Suprapubic skin (tissue), 4 donors: ENCODE data around the gene FKBP14. TPM values are rescaled to one million over a fixed set of nuclear protein-coding genes. Genes with fewer than 3 reads are reported as not detected.
A peak's percentile ranks its signal among the peaks of the same experiment; 100 is the strongest.
"Not testable (repeated sequence)": the region's sequence is repeated elsewhere in the genome, so short reads cannot be mapped to it uniquely, and the experiment has no call there.

Experiments
- DNase-seq, 2 donors: peaks; one replicate each; pipeline ENCODE4 v3.0.0-alpha.2; 2019; ENCODE audit warnings: low spot score in 2 of 2
- H3K27ac ChIP-seq: fragments of 200-600 bp; sonication (generic); one replicate; pipeline ENCODE4 v1.5.1; 2019
- H3K27me3 ChIP-seq: fragments of 200-600 bp; sonication (generic); one replicate; pipeline ENCODE4 v1.5.1; 2019
- H3K36me3 ChIP-seq: fragments of 200-600 bp; sonication (generic); one replicate; pipeline ENCODE4 v1.5.1; 2019
- H3K4me1 ChIP-seq: fragments of 200-600 bp; sonication (generic); one replicate; pipeline ENCODE4 v1.5.1; 2019
- H3K4me3 ChIP-seq: fragments of 200-600 bp; sonication (generic); one replicate; pipeline ENCODE4 v1.5.1; 2019; ENCODE audit warnings: mild to moderate bottlenecking
- H3K9me3 ChIP-seq: fragments of 200-600 bp; sonication (generic); one replicate; pipeline ENCODE4 v1.5.1; 2019
- CTCF ChIP-seq, 2 donors: fragments of 200-600 bp in 1 of 2; fragments of 450-650 bp in 1 of 2; sonication (generic) in 1 of 2; IDR thresholded peaks; one replicate each; pipeline ENCODE4 v1.5.1; 2016 to 2019; ENCODE audit warnings: antibody characterized with exemption in 2 of 2, mild to moderate bottlenecking in 1 of 2, moderate library complexity in 1 of 2
- EP300 ChIP-seq: sonication (generic); formaldehyde crosslinking; IDR thresholded peaks from one replicate; pipeline ENCODE4 v1.6.1; 2017; ENCODE audit warnings: antibody characterized with exemption
- POLR2A ChIP-seq, 2 donors: fragments of 450-650 bp; IDR thresholded peaks; one replicate each; pipeline ENCODE4 v1.6.1; 2017; ENCODE audit warnings: antibody characterized with exemption in 2 of 2, mild to moderate bottlenecking in 2 of 2, moderate library complexity in 2 of 2
- POLR2AphosphoS5 ChIP-seq, 3 donors: sonication (generic); formaldehyde crosslinking; IDR thresholded peaks; one replicate each; pipeline ENCODE4 v1.6.1; 2017; ENCODE audit warnings: antibody characterized with exemption in 3 of 3
- WGBS: methylation state at CpG from one replicate; pipeline ENCODE4 v1.1.5; 2018; 5-methylcytosine and 5-hydroxymethylcytosine counted together
- total RNA-seq, 4 donors: library from RNA; depleted of rRNA; stranded (reverse); fragments of >200 nt; gene quantifications; one replicate each; pipeline ENCODE4 v1.1.0, GENCODE V29; 2016

FKBP14 gene
- total RNA-seq, 4 donors from 2014 or later: 4.7 to 8.0 (median 6.8) TPM

DNA sequence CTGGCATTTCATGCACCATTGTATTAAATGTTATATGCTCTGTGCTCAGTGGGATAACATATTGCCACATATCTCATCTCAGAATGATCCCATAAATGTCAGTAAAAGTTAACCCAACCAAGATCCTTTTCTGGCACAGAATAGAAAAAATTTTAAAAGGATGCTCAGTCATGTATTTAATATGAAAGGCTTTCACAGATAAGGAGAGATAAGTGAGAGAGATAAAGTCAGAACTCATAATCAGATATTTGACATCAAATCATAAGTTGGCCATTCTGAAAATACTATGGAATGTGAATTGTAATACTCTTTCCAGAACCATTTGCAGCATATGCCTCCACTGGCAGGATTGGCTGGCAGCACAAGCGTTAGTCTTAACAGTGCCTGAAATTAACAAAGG is 40.2 kb upstream of the FKBP14 start:
- Histone ChIP-seq H3K4me1 (peaks cover 15% of the 10 kb centered on the region), H3K27me3 (no peaks in the 10 kb centered on the region), H3K36me3 (peaks cover 3% of the 10 kb centered on the region), H3K27ac (no peak overlapping the region), H3K9me3 (no peaks in the 10 kb centered on the region), H3K4me3 (no peak overlapping the region)
- TF ChIP-seq EP300: no peak
- TF ChIP-seq POLR2AphosphoS5 (IDR thresholded peaks at IDR 0.05): no peak
- no peak for TF ChIP-seq CTCF (IDR thresholded peaks at IDR 0.05)
- TF ChIP-seq POLR2A (IDR thresholded peaks at IDR 0.05): no peak
- 87% methylated on average over 1 of the region's 1 CpG for WGBS
- DNase-seq: no peak

DNA sequence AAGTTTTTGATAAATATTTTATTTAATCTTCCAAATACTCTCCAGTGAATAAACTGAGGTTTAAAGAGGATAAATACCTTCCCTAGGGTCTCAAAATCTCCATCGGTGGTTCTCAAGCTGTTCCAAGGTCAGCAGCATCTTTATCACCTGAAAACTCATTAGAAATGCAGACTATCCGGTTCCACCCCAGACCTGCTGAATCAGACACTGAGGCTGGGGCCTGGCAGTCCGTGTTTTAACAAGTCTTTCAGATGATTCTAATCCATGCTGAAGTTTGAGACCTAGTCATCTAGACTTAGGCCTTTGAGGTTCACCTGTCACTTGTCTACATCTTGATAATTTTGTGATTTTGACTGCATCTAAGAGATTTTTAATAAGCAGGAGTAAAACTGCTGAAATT is 39.2 kb upstream of the FKBP14 start:
- Histone ChIP-seq H3K27me3 (no peaks in the 10 kb centered on the region), H3K27ac (no peak overlapping the region), H3K9me3 (no peaks in the 10 kb centered on the region), H3K4me1 (peaks cover 15% of the 10 kb centered on the region), H3K4me3 (no peak overlapping the region), H3K36me3 (no peaks in the 10 kb centered on the region)
- no peak for TF ChIP-seq POLR2AphosphoS5 (IDR thresholded peaks at IDR 0.05)
- TF ChIP-seq POLR2A (IDR thresholded peaks at IDR 0.05): no peak
- TF ChIP-seq CTCF (IDR thresholded peaks at IDR 0.05): no peak
- DNase-seq: no peak
- 54% methylated on average over 3 of the region's 3 CpGs for whole genome bisulfite sequencing

DNA sequence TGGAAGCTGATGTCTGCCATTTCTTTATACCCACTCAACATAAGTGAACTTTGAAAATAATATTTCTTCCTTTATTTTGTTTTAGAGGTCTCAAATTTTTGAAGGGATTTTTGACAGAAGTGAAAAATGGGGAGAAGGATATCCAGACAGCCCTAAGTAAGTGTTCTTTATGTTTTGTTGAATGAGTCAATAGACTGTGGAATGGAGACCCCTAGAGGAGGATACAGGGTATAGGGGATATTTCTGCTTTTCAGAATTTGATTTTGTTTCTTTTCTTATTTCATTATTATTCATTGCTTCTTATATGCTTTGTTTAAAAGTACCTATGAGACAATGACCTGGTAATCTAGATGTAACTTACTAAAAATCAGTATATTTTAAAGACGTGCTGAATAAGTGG is 36.1 kb upstream of the FKBP14 start:
- WGBS: 71% methylated on average over 1 of the region's 1 CpG
- no peaks in the 10 kb centered on the region for H3K9me3 ChIP-seq
- no peak overlapping the region for H3K4me3 ChIP-seq
- H3K36me3 ChIP-seq: peaks cover 4% of the 10 kb centered on the region
- H3K27me3 ChIP-seq: no peaks in the 10 kb centered on the region
- H3K4me1 ChIP-seq: peaks cover 7% of the 10 kb centered on the region
- DNase-seq: no peak
- TF ChIP-seq CTCF (IDR thresholded peaks at IDR 0.05) (peak in 1 of 2 donors; percentile 3), POLR2A (IDR thresholded peaks at IDR 0.05) (no peak), EP300 (no peak), POLR2AphosphoS5 (IDR thresholded peaks at IDR 0.05) (no peak)
- H3K27ac ChIP-seq: no peak overlapping the region

DNA sequence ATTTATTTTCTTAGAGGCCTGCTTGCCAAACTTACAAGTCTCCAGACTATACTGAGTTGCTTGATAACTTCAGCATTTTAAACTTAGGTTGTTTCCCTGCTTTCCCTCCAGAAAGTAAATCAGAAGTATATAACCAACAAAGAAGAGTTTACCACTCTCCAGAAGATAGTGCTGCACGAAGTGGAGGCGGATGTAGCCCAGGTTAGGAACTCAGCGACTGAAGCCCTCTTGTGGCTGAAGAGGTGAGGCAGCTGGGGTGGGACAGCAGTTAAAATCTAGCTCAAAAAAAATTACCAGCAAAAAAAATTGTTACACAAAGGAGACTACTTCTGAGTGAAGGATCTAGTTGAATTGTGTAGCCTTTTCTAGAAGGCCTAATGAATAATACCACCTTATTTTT is 35.3 kb upstream of the FKBP14 start:
- H3K36me3 ChIP-seq: not testable (repeated sequence)
- 28% methylated on average over 3 of the region's 3 CpGs for WGBS

DNA sequence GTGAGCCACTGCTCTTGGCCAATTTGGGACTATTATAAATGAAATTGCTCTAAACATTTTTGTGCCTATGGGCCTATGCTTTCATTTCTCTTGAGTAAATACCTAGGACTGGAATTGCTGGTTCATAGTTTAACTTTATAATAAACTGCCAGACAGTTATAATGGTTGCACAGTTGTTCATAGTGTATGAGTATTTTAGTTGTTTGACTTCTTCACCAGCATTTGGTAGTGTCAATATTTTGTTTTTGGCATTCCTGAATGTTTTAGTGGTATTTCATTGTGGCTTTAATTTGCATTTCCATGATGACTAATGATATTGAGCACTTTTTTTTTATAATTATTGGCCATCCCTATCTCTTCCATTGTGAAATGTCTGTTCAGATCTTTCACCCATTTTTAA is 31.2 kb upstream of the FKBP14 start:
- no peak for DNase-seq
- H3K4me3 ChIP-seq: no peak overlapping the region
- no peaks in the 10 kb centered on the region for H3K27me3 ChIP-seq
- H3K9me3 ChIP-seq: no peaks in the 10 kb centered on the region
- H3K36me3 ChIP-seq: peaks cover 20% of the 10 kb centered on the region
- no peaks in the 10 kb centered on the region for H3K4me1 ChIP-seq
- no peak for TF ChIP-seq CTCF (IDR thresholded peaks at IDR 0.05)
- no peak for TF ChIP-seq POLR2AphosphoS5 (IDR thresholded peaks at IDR 0.05)
- TF ChIP-seq POLR2A (IDR thresholded peaks at IDR 0.05): no peak
- no peak for TF ChIP-seq EP300
- no peak overlapping the region for H3K27ac ChIP-seq

More for the DNA sequence above, 35.3 kb upstream of the FKBP14 start:
- H3K9me3 ChIP-seq, H3K27me3 ChIP-seq, DNase-seq, H3K4me3 ChIP-seq, H3K27ac ChIP-seq, H3K4me1 ChIP-seq: not testable (repeated sequence)
- peak; percentile 32 to 48 for TF ChIP-seq CTCF (IDR thresholded peaks at IDR 0.05)
